ENCODE results near the gene ST6GALNAC3.

Gene ST6GALNAC3

GRCh38 chr1:76496871-76497270 lies 422.3 kb downstream of the ST6GALNAC3 start:
- DNase-seq (ENCODE audit: low spot score): no peak
- in situ Hi-C loops (cut with MboI; ENCODE audit: low sequenced_read_pairs, unreplicated experiment): no loop called here
- TF ChIP-seq CTCF (IDR thresholded peaks at IDR 0.05; ENCODE audit: borderline replicate concordance, control extremely low read depth, extremely low read depth, insufficient read depth, missing control alignments): no peak

GRCh38 chr1:76500116-76500515 lies 425.6 kb downstream of the ST6GALNAC3 start:
- in situ Hi-C loops (cut with MboI; ENCODE audit: low sequenced_read_pairs, unreplicated experiment): no loop called here
- DNase-seq (ENCODE audit: low spot score): no peak
- no peak for TF ChIP-seq CTCF (IDR thresholded peaks at IDR 0.05; ENCODE audit: borderline replicate concordance, control extremely low read depth, extremely low read depth, insufficient read depth, missing control alignments)

- in situ Hi-C loops (cut with MboI; ENCODE audit: low sequenced_read_pairs, unreplicated experiment): no loop called here
- no peak for DNase-seq (ENCODE audit: low spot score)
- no peak for TF ChIP-seq CTCF (IDR thresholded peaks at IDR 0.05; ENCODE audit: borderline replicate concordance, control extremely low read depth, extremely low read depth, insufficient read depth, missing control alignments)
Observed at GRCh38 chr1:76501136-76501535, 426.6 kb downstream of the ST6GALNAC3 start.

GRCh38 chr1:76501586-76502219 lies 427.2 kb downstream of the ST6GALNAC3 start:
- TF ChIP-seq CTCF (IDR thresholded peaks at IDR 0.05; ENCODE audit: borderline replicate concordance, control extremely low read depth, extremely low read depth, insufficient read depth, missing control alignments): no peak
- DNase-seq (ENCODE audit: low spot score): no peak
- in situ Hi-C loops (cut with MboI; ENCODE audit: low sequenced_read_pairs, unreplicated experiment): no loop called here

- no peak for TF ChIP-seq CTCF (IDR thresholded peaks at IDR 0.05; ENCODE audit: borderline replicate concordance, control extremely low read depth, extremely low read depth, insufficient read depth, missing control alignments)
- DNase-seq (ENCODE audit: low spot score): no peak
- in situ Hi-C loops (cut with MboI; ENCODE audit: low sequenced_read_pairs, unreplicated experiment): no loop called here
Observed at GRCh38 chr1:76503100-76503499, 428.6 kb downstream of the ST6GALNAC3 start.

- no peak for DNase-seq (ENCODE audit: low spot score)
- TF ChIP-seq CTCF (IDR thresholded peaks at IDR 0.05; ENCODE audit: borderline replicate concordance, control extremely low read depth, extremely low read depth, insufficient read depth, missing control alignments): no peak
- in situ Hi-C loops (cut with MboI; ENCODE audit: low sequenced_read_pairs, unreplicated experiment): no loop called here
Observed at GRCh38 chr1:76503736-76504135, 429.2 kb downstream of the ST6GALNAC3 start.
